Suppressor macrophage treated with lipopolysaccharide for 4 hours (primary cell): ENCODE results near the gene PIH1D2.
"Not testable (repeated sequence)": the region's sequence is repeated elsewhere in the genome, so short reads cannot be mapped to it uniquely, and the experiment has no call there.

Experiments
- DNase-seq: peaks from one replicate; pipeline ENCODE4 v3.0.0-alpha.2; 2020

The PIH1D2 gene

GRCh38 chr11:112073941-112074811 is at the start of gene PIH1D2, which contains the start of gene NKAPD1:
TSS of gene PIH1D2 (minus strand) at chr11:112074017. CDS start at chr11:112073174, 843 bp downstream.
TSS of gene NKAPD1 (plus strand) at chr11:112074299. CDS start at chr11:112075575, 1,276 bp downstream.
- DNase-seq: peak; percentile 91

GRCh38 chr11:112123129-112123528 is 49.3 kb upstream of the PIH1D2 start:
- no peak for DNase-seq

- DNase-seq: peak; percentile 82
Measured at GRCh38 chr11:112121981-112122615, 48.3 kb upstream of the PIH1D2 start.

GRCh38 chr11:112118176-112118575 is 44.4 kb upstream of the PIH1D2 start:
- no peak for DNase-seq

- no peak for DNase-seq
Measured at GRCh38 chr11:112115386-112115785, 41.6 kb upstream of the PIH1D2 start.

- DNase-seq: no peak
Measured at GRCh38 chr11:112114460-112114859, 40.6 kb upstream of the PIH1D2 start.

- peak; percentile 81 for DNase-seq
Measured at GRCh38 chr11:112113539-112114457, 40.0 kb upstream of the PIH1D2 start.

GRCh38 chr11:112106070-112106469 is 32.3 kb upstream of the PIH1D2 start:
- no peak for DNase-seq

- peak; percentile 84 for DNase-seq
Measured at GRCh38 chr11:112103446-112103845, 29.6 kb upstream of the PIH1D2 start.

GRCh38 chr11:112100462-112100861 is 26.6 kb upstream of the PIH1D2 start:
- no peak for DNase-seq

- DNase-seq: no peak
Measured at GRCh38 chr11:112097734-112098528, 24.1 kb upstream of the PIH1D2 start.

GRCh38 chr11:112096194-112096593 is 22.4 kb upstream of the PIH1D2 start:
- DNase-seq: no peak

- DNase-seq: not testable (repeated sequence)
Measured at GRCh38 chr11:112095302-112095701, 21.5 kb upstream of the PIH1D2 start.

GRCh38 chr11:112087212-112087611 is 13.4 kb upstream of the PIH1D2 start:
- DNase-seq: no peak

GRCh38 chr11:112086422-112087191 is 12.8 kb upstream of the PIH1D2 start, which contains the start of the genes SDHD and TIMM8B:
TSS of gene SDHD (plus strand) at chr11:112086873. CDS start at chr11:112086908, 35 bp downstream.
TSS of gene TIMM8B (minus strand) at chr11:112086756. CDS start at chr11:112086723, 33 bp downstream.
- DNase-seq: peak; percentile 99

GRCh38 chr11:112085822-112086421 is 12.1 kb upstream of the PIH1D2 start:
- DNase-seq: peak; percentile 67

- DNase-seq: peak; percentile 80
Measured at GRCh38 chr11:112082729-112083128, 8.9 kb upstream of the PIH1D2 start.

- DNase-seq: no peak
Measured at GRCh38 chr11:112062923-112063322, 10.9 kb downstream of the PIH1D2 start.

- no peak for DNase-seq
Measured at GRCh38 chr11:112058103-112058502, 15.7 kb downstream of the PIH1D2 start.

- DNase-seq: no peak
Measured at GRCh38 chr11:112057170-112057569, 16.6 kb downstream of the PIH1D2 start.

- DNase-seq: peak; percentile 46
Measured at GRCh38 chr11:112051768-112052167, 22.0 kb downstream of the PIH1D2 start.
